ENCODE results near the gene RFNG.

DNA sequence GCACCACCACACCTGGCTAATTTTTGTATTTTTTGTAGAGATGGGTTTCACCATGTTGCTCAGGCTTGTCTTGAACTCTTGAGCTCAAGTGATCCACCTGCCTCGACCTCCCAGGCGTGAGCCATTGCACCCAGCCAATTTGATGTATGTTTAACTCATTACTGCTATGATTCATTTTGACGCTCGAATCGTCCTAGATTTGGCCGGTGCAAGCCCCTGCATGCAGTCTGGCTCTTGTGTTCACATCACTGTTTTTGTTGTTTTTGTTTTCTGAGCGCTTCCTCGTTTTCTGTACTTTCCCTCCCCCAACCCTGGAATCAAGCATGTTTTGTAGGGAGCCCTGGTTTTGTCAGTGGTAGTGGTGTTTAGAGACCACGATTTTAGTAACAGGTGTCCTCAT is 21.8 kb upstream of the RFNG start:
- no peak for TF ChIP-seq POLR2A (IDR thresholded peaks at IDR 0.05)
- TF ChIP-seq, protein P1, sequence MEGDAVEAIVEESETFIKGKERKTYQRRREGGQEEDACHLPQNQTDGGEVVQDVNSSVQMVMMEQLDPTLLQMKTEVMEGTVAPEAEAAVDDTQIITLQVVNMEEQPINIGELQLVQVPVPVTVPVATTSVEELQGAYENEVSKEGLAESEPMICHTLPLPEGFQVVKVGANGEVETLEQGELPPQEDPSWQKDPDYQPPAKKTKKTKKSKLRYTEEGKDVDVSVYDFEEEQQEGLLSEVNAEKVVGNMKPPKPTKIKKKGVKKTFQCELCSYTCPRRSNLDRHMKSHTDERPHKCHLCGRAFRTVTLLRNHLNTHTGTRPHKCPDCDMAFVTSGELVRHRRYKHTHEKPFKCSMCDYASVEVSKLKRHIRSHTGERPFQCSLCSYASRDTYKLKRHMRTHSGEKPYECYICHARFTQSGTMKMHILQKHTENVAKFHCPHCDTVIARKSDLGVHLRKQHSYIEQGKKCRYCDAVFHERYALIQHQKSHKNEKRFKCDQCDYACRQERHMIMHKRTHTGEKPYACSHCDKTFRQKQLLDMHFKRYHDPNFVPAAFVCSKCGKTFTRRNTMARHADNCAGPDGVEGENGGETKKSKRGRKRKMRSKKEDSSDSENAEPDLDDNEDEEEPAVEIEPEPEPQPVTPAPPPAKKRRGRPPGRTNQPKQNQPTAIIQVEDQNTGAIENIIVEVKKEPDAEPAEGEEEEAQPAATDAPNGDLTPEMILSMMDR (IDR thresholded peaks at IDR 0.05): no peak

Data from right lobe of liver (tissue), 4 donors.